ENCODE measurements around the gene CMTM2. TPM values are rescaled to one million over a fixed set of nuclear protein-coding genes. Genes with fewer than 3 reads are reported as not detected.

Gene CMTM2
- total RNA-seq, 1 donor from 2014 or later = not detected

DNA sequence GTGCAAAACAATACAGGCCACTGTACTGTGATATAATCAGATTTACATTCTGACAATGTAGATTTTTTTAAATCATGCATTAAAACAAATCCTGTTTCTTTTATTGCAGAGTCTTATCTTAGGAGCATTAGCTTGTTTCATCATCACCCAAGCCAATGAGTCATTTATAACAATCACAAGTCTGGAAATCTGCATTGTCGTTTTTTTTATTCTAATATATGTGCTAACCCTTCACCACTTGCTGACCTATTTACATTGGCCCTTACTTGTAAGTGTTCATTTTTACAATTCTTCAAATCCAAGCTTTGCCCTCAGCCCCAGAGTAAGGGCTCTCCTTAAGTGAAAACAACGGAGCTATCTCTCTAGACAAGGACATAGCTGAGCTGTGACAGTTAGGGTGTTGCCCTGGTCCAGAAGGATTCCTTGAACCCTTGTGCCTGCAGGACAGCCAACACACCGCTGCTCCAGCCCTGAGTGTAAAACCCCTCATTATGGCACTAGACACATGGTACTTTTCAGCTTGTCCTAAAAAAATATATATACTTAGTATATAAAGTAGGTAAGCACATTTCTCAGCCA, 9.3 kb upstream of the CMTM2 start:
- Histone ChIP-seq H3K9me3 (no peaks in the 10 kb centered on the region), H3K27ac (no peak overlapping the region), H3K4me1 (no peaks in the 10 kb centered on the region), H3K36me3 (peaks cover 0 to 10% of the 10 kb centered on the region in 2 donors), H3K27me3 (no peaks in the 10 kb centered on the region), H3K4me3 (no peak overlapping the region)
- intact Hi-C loops (cut with DNase I) = no loop called here
- no peak for DNase-seq (ENCODE audit: extremely low spot score in 2 of 2)
- TF ChIP-seq POLR2A (IDR thresholded peaks at IDR 0.05) = no peak
- TF ChIP-seq POLR2AphosphoS5 (IDR thresholded peaks at IDR 0.05; ENCODE audit: insufficient read depth in 1 of 2, low read depth in 1 of 2) = no peak
- TF ChIP-seq, protein P1, sequence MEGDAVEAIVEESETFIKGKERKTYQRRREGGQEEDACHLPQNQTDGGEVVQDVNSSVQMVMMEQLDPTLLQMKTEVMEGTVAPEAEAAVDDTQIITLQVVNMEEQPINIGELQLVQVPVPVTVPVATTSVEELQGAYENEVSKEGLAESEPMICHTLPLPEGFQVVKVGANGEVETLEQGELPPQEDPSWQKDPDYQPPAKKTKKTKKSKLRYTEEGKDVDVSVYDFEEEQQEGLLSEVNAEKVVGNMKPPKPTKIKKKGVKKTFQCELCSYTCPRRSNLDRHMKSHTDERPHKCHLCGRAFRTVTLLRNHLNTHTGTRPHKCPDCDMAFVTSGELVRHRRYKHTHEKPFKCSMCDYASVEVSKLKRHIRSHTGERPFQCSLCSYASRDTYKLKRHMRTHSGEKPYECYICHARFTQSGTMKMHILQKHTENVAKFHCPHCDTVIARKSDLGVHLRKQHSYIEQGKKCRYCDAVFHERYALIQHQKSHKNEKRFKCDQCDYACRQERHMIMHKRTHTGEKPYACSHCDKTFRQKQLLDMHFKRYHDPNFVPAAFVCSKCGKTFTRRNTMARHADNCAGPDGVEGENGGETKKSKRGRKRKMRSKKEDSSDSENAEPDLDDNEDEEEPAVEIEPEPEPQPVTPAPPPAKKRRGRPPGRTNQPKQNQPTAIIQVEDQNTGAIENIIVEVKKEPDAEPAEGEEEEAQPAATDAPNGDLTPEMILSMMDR (IDR thresholded peaks at IDR 0.05) = no peak

DNA sequence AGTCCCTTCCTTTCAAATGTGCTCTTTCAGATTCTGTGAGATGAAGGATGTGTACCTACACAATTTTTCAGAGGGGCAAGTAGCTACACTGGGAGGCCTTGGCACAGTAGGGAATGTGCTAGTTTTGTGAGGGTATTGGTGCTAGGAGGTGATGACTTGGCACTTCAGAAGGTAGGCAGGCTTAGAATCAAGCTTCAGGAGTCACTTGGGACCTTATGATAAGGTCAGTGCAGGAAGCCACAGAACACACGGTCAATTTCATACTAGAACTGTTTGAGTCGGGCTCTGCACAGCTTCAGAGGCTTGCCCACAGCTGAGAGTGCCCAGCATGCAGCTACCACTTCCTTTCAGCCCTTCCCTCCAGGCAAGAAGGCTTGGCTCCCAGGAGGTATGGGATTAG, 6.9 kb upstream of the CMTM2 start:
- H3K36me3 ChIP-seq = no peaks in the 10 kb centered on the region
- H3K4me1 ChIP-seq = no peaks in the 10 kb centered on the region
- no peaks in the 10 kb centered on the region for H3K27me3 ChIP-seq
- H3K27ac ChIP-seq = no peak overlapping the region
- no peaks in the 10 kb centered on the region for H3K9me3 ChIP-seq
- no peak overlapping the region for H3K4me3 ChIP-seq
- no peak for DNase-seq (ENCODE audit: extremely low spot score in 2 of 2)
- intact Hi-C loops (cut with DNase I) = no loop called here
- TF ChIP-seq POLR2AphosphoS5 (IDR thresholded peaks at IDR 0.05; ENCODE audit: insufficient read depth in 1 of 2, low read depth in 1 of 2) = no peak
- no peak for TF ChIP-seq POLR2A (IDR thresholded peaks at IDR 0.05)
- TF ChIP-seq, protein P1 (IDR thresholded peaks at IDR 0.05) = no peak

DNA sequence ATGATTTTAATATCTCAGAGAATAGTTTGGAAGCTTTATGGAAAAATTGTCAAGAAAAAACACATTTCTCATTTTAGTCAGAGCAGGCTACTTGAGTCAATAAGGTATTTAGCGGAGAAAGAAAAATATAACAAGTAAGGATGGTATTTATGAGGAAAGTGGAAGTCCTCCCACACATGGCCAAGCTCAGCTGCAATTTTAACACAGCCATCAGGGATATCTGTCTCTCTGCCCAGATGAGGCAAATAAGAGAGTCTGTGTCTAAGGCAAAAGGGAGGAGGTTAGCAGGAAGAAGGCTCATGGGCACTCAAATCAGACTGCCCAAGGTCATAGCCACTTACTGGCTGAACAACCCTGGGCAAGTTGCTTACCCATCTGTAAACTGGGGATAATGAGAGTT, 5.2 kb upstream of the CMTM2 start:
- no peaks in the 10 kb centered on the region for H3K27me3 ChIP-seq
- TF ChIP-seq, protein P1 (IDR thresholded peaks at IDR 0.05) = no peak
- TF ChIP-seq POLR2A (IDR thresholded peaks at IDR 0.05) = no peak
- no peak for TF ChIP-seq POLR2AphosphoS5 (IDR thresholded peaks at IDR 0.05; ENCODE audit: insufficient read depth in 1 of 2, low read depth in 1 of 2)
- peaks cover 12% of the 10 kb centered on the region for H3K4me1 ChIP-seq
- no peak for DNase-seq (ENCODE audit: extremely low spot score in 2 of 2)
- no peaks in the 10 kb centered on the region for H3K36me3 ChIP-seq
- intact Hi-C loops (cut with DNase I) = no loop called here
- no peak overlapping the region for H3K27ac ChIP-seq
- no peaks in the 10 kb centered on the region for H3K9me3 ChIP-seq
- H3K4me3 ChIP-seq = no peak overlapping the region

DNA sequence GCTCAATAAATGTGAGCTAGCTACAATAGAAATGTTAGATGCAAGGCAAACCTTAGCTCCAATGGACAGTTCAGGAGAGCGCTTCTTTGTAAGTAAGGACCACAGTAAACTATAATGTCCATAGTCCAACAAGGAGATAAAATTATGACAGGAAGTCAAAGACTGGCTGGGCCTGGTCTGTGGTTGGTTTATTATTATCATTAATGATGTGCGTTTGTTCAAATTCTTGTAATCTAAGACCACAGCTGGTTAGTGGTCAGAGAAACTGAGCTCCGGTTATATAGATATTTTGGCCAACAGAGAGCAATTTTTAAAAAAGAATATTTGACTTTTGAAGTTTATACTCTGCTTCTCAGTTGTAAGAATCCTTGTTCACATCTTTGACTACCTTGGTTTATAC, 4.7 kb upstream of the CMTM2 start:
- intact Hi-C loops (cut with DNase I) = no loop called here
- DNase-seq (ENCODE audit: extremely low spot score in 2 of 2) = no peak
- Histone ChIP-seq H3K4me1 (peaks cover 17% of the 10 kb centered on the region), H3K9me3 (no peaks in the 10 kb centered on the region), H3K4me3 (no peak overlapping the region), H3K27ac (no peak overlapping the region), H3K36me3 (no peaks in the 10 kb centered on the region), H3K27me3 (no peaks in the 10 kb centered on the region)
- TF ChIP-seq POLR2A (IDR thresholded peaks at IDR 0.05) (no peak), POLR2AphosphoS5 (IDR thresholded peaks at IDR 0.05; ENCODE audit: insufficient read depth in 1 of 2, low read depth in 1 of 2) (no peak)
- TF ChIP-seq, protein P1 (IDR thresholded peaks at IDR 0.05) = no peak

DNA sequence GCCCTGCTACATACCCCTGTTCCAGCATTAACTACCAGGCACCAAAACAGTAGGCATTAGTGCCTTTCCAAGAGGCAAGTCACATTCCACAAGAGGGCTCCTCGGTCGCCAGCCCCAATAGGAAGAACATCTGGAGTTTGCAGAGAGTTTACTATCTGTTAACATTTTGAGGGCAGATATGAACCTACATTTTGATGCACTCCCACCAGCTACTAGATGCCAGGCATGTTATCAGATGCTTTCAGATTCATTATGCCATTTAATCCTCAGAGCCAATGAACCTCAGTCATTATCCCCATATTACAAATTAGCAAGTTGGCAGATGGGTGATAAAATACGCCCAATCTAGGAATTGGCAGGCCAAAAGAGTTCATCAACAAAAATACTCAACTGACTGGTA, 4.2 kb upstream of the CMTM2 start:
- Histone ChIP-seq H3K27ac (no peak overlapping the region), H3K9me3 (no peaks in the 10 kb centered on the region), H3K27me3 (no peaks in the 10 kb centered on the region), H3K36me3 (no peaks in the 10 kb centered on the region), H3K4me1 (peaks cover 17% of the 10 kb centered on the region), H3K4me3 (no peak overlapping the region)
- intact Hi-C loops (cut with DNase I) = no loop called here
- TF ChIP-seq POLR2AphosphoS5 (IDR thresholded peaks at IDR 0.05; ENCODE audit: insufficient read depth in 1 of 2, low read depth in 1 of 2) = no peak
- TF ChIP-seq POLR2A (IDR thresholded peaks at IDR 0.05) = no peak
- TF ChIP-seq, protein P1 (IDR thresholded peaks at IDR 0.05) = no peak
- no peak for DNase-seq (ENCODE audit: extremely low spot score in 2 of 2)
